Calu3 (cell line): ENCODE measurements around the gene FBXW8. TPM values are rescaled to one million over a fixed set of nuclear protein-coding genes. Genes with fewer than 3 reads are reported as not detected.

Source experiments
- BruUV-seq: library from RNA; stranded (reverse); fragments of 400-500 nt; replicated peaks from 2 replicates; lab custom pipeline; 2021; lab: Mats Ljungman, UMichigan
- CTCF ChIA-PET: fragments of 300-600 bp; sonication (Branson Sonifier 250); formaldehyde crosslinking; loops from one replicate; lab custom pipeline; 2022; ENCODE audit warnings: antibody characterized with exemption; lab: Charles Lee
- DNase-seq: peaks from one replicate; pipeline ENCODE4 v3.0.0; 2022
- H3K27ac Mint-ChIP-seq: one replicate; pipeline ENCODE4 v1.8.0; 2022; ENCODE audit warnings: mixed read lengths; ENCODE audit not compliant: unreplicated experiment
- H3K27me3 Mint-ChIP-seq: one replicate; pipeline ENCODE4 v1.8.0; 2022; ENCODE audit warnings: mixed read lengths; ENCODE audit not compliant: unreplicated experiment
- H3K36me3 Mint-ChIP-seq: one replicate; pipeline ENCODE4 v1.8.0; 2022; ENCODE audit warnings: mild to moderate bottlenecking, moderate library complexity, mixed read lengths; ENCODE audit not compliant: insufficient read depth, unreplicated experiment
- H3K4me1 Mint-ChIP-seq: one replicate; pipeline ENCODE4 v1.8.0; 2022; ENCODE audit warnings: mild to moderate bottlenecking, low read depth, mixed read lengths; ENCODE audit not compliant: unreplicated experiment
- H3K4me3 Mint-ChIP-seq: one replicate; pipeline ENCODE4 v1.8.0; 2022; ENCODE audit warnings: mild to moderate bottlenecking, low read depth, moderate library complexity, mixed read lengths; ENCODE audit not compliant: unreplicated experiment
- H3K9me3 Mint-ChIP-seq: one replicate; pipeline ENCODE4 v1.8.0; 2022; ENCODE audit warnings: low read depth, mixed read lengths; ENCODE audit not compliant: unreplicated experiment
- intact Hi-C: fragments of 100-400 bp; cut with micrococcal nuclease; formaldehyde crosslinking; loops from one replicate; pipeline ENCODE4 v1.10.0; 2022; ENCODE audit not compliant: unreplicated experiment
- total RNA-seq: library from RNA; stranded (reverse); gene quantifications from 2 replicates; pipeline ENCODE4 v1.2.3, GENCODE V29; 2022
- TF ChIP-seq, protein P1 (sequence below): fragments of 200-600 bp; IDR thresholded peaks from one replicate; pipeline ENCODE4 v1.8.0; 2022; ENCODE audit warnings: antibody characterized with exemption; ENCODE audit not compliant: unreplicated experiment

Gene FBXW8
- total RNA-seq, 1 experiment from 2014 or later: 18.2 TPM

- no peak for DNase-seq
- H3K4me1 Mint-ChIP-seq: no peaks in the 10 kb centered on the region
- no peaks in the 10 kb centered on the region for H3K27me3 Mint-ChIP-seq
- no TSS peak for BruUV-seq
- CTCF ChIA-PET: interaction anchor here (0.6 kb wide), 1 partner anchor 100 kb away, joined by 3 read pairs; no protein-coding TSS in a partner anchor
- H3K36me3 Mint-ChIP-seq: peaks cover 99% of the 10 kb centered on the region
- H3K9me3 Mint-ChIP-seq: no peaks in the 10 kb centered on the region
- TF ChIP-seq, protein P1, sequence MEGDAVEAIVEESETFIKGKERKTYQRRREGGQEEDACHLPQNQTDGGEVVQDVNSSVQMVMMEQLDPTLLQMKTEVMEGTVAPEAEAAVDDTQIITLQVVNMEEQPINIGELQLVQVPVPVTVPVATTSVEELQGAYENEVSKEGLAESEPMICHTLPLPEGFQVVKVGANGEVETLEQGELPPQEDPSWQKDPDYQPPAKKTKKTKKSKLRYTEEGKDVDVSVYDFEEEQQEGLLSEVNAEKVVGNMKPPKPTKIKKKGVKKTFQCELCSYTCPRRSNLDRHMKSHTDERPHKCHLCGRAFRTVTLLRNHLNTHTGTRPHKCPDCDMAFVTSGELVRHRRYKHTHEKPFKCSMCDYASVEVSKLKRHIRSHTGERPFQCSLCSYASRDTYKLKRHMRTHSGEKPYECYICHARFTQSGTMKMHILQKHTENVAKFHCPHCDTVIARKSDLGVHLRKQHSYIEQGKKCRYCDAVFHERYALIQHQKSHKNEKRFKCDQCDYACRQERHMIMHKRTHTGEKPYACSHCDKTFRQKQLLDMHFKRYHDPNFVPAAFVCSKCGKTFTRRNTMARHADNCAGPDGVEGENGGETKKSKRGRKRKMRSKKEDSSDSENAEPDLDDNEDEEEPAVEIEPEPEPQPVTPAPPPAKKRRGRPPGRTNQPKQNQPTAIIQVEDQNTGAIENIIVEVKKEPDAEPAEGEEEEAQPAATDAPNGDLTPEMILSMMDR: no peak
- H3K4me3 Mint-ChIP-seq: no peak overlapping the region
- intact Hi-C loops: no loop called here
- H3K27ac Mint-ChIP-seq: no peak overlapping the region
Measured at GRCh38 chr12:117036046-117036445, 125.3 kb downstream of the FBXW8 start.

GRCh38 chr12:117036547-117036946 is 125.8 kb downstream of the FBXW8 start:
- H3K27ac Mint-ChIP-seq: no peak overlapping the region
- H3K27me3 Mint-ChIP-seq: no peaks in the 10 kb centered on the region
- H3K4me3 Mint-ChIP-seq: no peak overlapping the region
- TF ChIP-seq, protein P1: no peak
- H3K36me3 Mint-ChIP-seq: peaks cover 99% of the 10 kb centered on the region
- intact Hi-C loops: no loop called here
- DNase-seq: no peak
- CTCF ChIA-PET: interaction anchor here (0.6 kb wide), 1 partner anchor 1568 kb away, joined by 6 read pairs; no protein-coding TSS in a partner anchor
- H3K9me3 Mint-ChIP-seq: no peaks in the 10 kb centered on the region
- peaks cover under 1% of the 10 kb centered on the region for H3K4me1 Mint-ChIP-seq
- BruUV-seq: no TSS peak

DNA sequence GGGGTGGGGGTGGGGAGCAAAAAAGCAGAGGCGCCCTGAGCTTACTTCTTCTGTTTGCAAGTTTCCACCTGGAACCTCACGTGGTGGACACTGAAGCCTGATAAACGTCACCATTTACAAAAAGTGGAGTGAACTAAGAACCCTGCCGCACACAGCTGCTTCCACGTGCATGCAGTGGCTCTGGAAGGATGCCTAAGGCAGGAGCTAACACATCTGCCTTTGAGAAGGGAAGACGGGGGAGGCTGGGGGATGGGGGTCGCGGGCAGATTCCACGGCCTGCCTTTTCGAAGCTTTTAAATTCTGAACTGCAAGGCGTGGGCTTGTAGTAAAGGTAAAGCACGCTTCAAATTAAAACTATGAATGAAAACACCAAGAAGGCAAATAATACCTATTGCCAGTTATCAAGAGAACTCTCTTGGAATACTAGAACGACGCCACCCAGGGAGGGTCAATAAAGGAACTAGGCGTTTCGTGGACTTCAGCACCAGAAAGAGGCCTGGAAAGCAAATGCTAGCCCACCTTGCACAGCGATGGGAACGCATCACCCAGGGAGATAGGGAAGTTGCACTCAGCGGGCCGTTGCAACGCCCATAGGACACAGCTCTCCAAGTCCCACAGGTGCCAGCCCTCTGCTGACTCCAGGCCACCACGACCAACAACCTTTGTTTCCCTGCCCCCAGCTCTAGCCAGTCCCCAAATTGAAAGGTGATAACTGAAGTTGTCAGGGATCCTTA is 126.7 kb downstream of the FBXW8 start:
- Mint-ChIP-seq H3K4me3 (no peak overlapping the region), H3K27ac (no peak overlapping the region), H3K4me1 (peaks cover 10% of the 10 kb centered on the region), H3K36me3 (peaks cover 99% of the 10 kb centered on the region), H3K27me3 (no peaks in the 10 kb centered on the region), H3K9me3 (no peaks in the 10 kb centered on the region)
- intact Hi-C loops: no loop called here
- TF ChIP-seq, protein P1: no peak
- BruUV-seq: no TSS peak
- no peak for DNase-seq
- CTCF ChIA-PET: interaction anchor here (0.6 kb wide), 1 partner anchor 1567 kb away, joined by 6 read pairs; no protein-coding TSS in a partner anchor

- Mint-ChIP-seq H3K36me3 (peaks cover 99% of the 10 kb centered on the region), H3K4me3 (no peak overlapping the region), H3K9me3 (no peaks in the 10 kb centered on the region), H3K4me1 (peaks cover 17% of the 10 kb centered on the region), H3K27me3 (no peaks in the 10 kb centered on the region), H3K27ac (no peak overlapping the region)
- CTCF ChIA-PET: no interaction called here
- TF ChIP-seq, protein P1: no peak
- no peak for DNase-seq
- intact Hi-C loops: no loop called here
- BruUV-seq: no TSS peak
Measured at GRCh38 chr12:117038023-117038680, 127.4 kb downstream of the FBXW8 start.
